HG03064 (cell line): ENCODE data around the gene ACAT1.
"Not testable (repeated sequence)": the region's sequence is repeated elsewhere in the genome, so short reads cannot be mapped to it uniquely, and the experiment has no call there.

Experiments
- ATAC-seq: cut with Tn5 transposase; IDR thresholded peaks from one replicate; pipeline ENCODE4 v1.9.1; 2021; ENCODE audit warnings: low read depth; ENCODE audit not compliant: unreplicated experiment

ACAT1 gene

DNA sequence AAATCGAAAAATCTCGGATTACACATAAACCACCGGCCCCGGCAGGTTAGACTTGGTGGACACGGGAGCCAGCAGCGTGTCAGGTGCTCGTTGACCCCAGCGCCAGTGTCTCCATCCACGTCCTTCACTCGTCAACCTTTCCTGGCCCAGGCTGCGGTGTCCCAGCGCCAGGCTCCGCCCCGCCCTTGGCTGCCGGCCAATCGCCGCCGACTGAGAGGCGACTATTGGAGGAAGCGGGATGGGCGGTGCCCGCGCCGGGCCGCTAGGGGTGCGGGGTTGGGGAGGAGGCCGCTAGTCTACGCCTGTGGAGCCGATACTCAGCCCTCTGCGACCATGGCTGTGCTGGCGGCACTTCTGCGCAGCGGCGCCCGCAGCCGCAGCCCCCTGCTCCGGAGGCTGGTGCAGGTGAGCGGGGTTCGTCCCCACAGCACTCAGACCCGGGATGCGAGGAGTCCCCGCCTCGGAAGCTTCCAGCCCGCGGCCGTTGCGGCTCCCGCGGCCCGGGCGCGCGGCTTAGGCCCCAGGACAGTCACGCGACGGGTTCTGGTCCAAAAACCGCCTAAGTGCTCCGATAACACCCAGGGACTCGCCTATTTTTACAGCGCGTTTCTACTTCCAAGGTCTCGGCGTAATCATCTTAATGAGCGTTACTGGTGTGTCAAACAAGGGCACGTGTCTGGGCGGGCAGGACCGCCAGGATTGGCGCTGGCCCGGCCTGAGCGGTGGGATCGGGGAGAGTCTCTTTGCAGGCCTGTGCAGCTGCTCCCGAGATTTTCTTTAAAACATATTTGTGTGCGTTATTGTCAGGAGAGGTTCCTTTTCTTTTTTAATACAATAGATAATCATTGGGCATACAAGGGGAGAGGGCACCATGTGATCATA is at the start of gene ACAT1:
TSS of gene ACAT1 (plus strand) at position 294 of the 882 bp plus-strand sequence. CDS start at position 334, 40 bp downstream.
- ATAC-seq: peak; percentile 95

DNA sequence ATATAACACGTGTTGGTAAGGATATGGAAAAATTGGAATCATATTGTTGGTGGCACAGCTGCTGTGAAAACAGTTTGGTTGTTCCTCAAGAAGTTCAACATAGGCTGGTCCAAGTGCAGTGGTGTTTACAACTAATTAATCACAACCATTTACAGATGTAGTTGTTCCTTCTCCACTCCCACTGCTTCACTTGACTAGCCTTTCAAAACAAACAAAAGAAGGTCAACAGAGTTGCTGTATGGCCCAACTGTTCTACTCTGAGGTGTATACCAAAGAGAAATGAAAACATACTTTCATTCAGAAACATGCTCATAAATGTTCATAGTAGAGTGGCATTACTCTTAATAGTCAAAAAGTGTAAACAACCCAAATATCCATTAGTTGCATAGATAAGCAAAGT is 36.6 kb upstream of the ACAT1 start:
- ATAC-seq: no peak

DNA sequence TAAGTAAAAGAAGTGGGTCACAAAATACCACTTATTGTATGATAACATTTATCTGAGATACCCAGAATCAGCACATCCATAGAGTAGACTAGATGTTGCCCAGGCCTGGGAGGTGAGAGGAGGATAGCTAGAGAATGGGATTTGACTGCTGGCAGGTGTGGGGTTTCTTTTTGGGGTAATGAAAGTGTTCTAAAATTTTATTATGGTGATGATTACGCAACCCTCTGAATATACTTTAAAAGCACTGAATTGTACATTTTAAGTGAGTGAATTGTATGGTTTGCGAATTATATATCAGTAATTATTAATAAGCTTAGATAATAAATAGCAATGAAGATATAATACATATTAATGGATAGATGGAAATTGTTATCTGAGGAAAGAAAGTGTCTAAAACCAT is 35.7 kb upstream of the ACAT1 start:
- ATAC-seq: no peak

DNA sequence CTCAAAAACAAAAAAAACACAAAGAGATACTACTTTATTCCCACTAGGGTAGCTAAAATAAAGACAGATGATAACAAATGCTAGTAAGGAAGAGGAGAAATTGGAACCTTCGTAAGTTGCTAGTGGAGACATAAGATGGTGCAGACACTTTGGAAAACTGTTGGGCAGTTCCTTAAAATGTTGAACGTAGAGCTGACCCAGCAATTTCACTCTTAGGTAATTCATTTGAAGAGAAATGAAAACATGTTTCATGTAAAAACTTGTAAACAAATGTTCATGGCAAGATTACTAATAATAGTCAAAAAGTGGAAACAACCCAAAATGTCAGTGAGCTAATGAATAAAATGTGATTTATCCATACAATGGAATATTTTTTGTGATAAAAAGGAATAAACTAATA is 29.2 kb upstream of the ACAT1 start:
- no peak for ATAC-seq

DNA sequence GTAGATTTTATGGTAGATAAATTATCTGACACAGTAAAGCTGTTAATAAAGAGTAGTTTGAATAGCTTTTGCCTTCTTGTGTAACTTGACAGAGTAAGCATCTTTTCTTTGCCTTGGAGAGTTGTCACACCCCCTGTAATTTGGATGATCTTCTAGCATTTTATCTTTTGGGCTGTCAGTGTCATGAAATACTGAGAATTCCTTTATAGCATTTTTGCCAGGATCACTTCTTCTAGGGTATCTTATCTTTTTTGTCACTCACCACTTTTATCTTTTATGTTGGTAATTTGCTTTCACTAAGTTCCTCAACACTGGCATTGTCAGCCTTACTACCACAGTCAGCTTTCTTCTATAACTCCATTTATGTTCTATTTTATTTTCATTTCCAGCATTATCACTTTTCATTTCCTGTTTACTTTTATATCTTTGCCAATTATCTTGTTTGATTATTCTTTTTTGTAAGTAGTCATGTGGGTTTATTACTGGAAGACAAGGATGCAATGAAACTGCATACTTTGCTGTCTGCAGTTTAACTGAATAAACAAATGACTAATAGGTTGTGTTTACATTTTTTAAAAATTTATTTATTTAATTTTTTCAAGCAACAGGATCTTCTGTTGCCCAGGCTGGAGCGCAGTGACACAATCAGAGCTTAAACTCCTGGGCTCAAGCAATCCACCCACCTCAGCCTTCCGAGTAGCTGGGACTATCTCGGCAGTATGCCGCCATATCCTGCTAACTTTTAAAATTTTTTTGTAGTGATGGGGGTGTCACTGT is 28.1 kb upstream of the ACAT1 start:
- ATAC-seq: no peak

DNA sequence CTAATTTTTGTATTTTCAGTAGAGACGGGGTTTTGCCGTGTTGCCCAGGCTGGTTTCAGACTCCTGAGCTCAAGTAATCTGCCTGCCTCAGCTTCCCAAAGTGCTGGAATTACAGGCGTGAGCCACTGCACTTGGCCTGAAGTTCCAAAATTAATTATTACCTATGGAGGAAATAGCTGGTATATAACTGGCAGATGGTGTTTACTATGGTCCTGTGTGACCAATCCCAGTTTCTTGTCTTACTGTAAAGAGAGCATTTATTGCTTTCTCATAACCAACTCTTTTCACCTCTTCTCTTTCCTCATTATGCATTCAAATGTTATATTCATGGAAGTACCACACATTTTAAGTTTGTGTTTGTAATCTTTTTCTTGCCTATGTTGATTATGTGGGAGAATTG is 24.2 kb upstream of the ACAT1 start:
- no peak for ATAC-seq

DNA sequence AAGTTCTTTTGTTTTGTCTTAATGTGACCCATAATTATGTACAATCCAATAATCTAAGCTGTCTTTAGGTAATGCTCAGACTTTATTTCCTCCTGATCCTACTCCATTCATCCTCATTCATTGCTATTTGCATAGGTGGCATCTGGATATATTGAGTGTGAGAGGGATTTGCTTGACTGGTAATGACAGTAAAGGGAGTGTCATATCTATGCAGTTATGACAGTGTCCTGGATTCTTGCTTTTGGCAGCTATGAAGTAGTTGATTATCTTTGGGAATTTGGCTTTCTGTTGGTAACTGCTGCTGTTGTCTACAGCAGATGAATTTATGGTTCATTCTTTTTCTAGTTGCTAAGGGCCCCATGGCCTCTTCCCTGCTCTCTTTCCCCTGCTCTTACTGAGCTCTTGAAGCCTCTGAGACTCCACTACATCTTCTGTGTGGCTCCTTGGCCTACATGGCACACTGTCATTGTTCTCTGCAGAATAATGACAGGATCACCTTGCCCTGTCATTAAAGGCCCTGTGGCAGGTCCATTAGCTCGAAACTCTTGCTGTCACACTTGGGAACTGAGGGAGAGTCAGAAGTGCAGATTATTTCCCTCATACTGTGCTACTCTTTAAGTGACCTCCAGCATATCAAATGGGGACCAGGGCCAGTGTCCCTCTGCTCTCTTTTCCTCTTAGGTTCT is 20.1 kb upstream of the ACAT1 start:
- ATAC-seq: no peak

DNA sequence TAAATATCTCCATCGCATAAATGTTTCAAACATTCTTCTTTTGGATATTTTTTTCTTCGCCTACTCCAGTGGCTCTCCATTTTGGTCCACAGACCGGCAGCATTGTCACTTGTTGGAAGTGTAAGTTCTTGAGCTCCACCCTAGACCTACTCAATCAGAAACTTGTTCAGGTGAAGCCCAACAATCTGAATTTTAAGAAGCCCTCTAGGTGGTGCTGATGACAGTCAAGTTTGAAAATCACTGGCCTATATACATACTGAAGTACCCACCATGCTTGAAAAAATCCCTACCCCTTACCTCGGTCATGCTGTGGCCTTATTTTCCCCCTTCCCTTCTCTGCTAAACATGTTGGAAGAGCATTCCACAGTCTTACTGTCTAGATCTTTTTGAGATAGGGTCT is 10.2 kb upstream of the ACAT1 start:
- no peak for ATAC-seq

DNA sequence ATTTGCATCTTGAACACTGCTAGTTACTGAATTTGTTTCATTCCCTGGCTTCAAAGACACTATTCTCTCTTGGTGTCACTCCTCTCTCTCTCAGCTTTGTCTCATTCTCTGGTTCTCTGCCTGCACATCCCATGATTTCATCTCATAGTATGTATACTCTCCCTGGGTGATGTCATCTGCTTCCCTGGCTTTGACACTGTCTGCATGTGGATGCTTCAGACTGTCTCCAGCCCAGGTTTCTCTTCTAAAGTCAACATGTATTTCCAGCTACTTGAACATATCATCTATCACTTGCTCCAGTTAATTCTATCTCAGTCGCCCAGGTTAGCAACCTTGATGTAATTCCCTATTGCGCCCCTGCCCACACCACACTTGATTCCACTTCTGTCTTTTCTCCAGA is 9.3 kb upstream of the ACAT1 start:
- ATAC-seq: no peak

DNA sequence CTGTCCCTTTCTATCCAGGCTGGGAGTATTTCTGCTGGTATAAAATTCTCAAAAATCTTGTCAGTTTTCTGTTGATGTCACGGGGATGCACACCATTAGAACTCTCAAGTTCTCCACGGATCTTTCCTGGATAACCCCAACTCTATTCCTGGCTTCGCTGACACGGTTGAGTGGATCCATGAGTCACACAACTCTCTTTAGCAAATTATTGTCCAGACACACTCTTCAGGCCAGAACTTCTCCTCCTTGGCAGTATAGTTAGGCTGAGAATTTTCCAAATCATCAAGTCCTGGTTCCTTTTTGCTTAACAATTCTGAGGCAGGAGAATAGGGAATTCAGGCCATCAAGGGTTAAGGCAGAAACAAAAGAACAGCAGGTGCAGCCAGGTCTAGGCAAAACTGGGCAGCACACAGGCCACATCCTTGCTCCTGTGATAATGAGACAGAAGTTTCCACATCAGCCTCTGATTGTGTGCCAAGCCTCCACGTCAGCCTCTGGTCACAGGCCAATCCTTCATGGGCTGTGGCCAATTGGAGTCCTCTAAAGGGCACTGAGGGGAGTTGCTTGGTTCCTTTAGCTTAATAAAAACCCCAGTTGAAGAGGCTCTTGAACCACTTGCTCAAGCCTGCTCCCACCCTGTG is 5.7 kb upstream of the ACAT1 start:
- ATAC-seq: no peak

DNA sequence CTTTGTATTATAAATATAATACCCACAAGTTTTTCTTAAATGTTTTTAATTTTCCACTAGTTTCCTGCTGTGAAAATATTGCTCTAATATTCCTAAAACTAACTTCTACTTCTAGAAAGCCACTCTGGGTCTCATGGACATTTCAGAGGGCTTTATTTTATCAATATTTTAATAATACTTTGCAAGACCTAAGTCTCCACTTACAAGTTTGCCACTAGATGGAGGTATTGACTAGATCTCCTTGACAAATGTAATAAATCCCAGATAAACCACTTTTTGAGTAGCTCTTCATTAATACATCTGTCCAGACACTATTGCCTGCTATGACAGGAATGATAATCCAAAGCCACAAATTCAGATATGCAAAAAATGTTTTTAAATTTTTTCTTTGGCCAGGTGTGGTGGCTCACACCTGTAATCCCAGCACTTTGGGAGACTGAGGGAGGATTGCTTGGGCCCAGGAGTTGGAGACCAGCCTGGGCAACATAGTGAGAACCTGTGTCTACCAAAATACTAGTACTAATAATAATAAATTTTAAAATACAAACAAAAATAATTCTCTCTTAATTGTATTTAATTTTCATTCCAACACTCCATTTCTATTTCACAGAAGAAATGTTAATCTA is 3.5 kb upstream of the ACAT1 start:
- no peak for ATAC-seq

DNA sequence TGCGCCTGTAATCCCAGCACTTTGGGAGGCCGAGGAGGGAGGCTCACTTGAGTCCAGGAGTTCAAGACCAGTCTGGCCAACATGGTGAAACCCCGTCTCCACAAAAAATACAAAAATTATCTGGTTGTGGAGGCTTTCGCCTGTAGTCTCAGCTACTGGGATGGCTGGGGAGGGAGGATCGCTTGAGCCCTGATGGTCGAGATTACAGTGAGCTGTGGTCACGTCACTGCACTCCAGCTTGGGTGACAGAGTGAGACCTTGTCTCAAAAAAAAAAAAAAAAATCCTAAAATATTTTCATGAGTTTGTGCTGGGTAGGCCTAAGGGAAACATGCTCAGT is 462 bp upstream of the ACAT1 start:
- ATAC-seq: peak; percentile 7

DNA sequence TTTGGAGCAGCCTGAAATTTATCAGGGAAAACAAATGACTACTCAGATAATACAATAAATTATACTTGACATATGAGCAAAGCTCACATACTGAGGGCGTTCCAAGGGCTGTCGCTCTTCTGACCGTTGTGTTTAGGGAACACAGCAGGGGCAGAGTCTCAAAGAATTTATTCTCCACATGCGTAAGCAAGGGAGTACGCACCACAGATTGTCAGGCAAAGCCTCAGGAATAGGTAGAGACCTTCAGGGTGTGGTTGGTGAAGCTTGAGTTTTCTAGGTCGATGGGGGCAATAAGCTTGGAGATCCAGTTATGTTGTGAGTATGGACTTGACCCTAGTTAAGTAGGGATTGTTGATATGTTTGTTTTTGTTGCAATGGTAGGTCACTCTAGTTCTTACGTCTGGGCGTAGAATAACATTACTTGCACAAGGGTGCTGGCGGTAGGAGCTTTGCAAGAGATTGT is 830 bp downstream of the ACAT1 start:
- ATAC-seq: no peak

DNA sequence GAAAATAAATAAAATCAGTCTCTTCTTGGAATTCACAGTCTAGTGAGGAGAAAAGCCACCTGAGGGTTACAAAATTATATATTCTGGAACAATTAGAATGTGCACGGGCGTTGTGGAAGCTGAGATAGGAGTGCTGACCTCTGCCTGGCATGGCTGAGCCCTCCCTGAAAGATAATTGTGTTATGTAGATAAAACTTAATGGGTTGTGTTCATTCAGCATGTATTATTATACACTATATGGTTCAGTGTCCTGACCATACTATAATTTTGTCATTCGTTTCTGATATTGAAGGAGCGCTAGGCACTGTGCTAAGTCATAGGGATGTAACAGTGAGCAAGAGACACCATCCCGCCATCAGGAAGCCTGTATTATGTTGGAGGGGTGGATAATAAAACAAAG is 3.7 kb downstream of the ACAT1 start:
- no peak for ATAC-seq

DNA sequence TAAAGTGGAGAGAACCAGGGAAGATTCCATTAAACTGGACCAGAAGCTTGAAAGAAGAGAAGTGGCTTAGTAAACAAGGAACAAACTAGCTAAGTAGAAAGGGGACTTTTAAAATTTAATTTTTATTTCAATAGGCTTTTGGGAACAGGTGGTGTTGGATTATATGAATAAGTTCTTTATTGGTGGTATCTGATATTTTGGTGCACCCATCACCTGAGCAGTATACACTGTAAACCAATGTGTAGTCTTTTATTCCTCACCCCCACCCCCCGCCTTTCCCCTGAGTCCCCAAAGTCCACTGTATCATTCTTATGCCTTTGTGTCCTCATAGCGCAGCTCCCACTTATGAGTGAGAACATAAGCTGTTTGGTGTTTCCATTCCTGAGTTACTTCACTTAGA is 7.4 kb downstream of the ACAT1 start:
- ATAC-seq: no peak

DNA sequence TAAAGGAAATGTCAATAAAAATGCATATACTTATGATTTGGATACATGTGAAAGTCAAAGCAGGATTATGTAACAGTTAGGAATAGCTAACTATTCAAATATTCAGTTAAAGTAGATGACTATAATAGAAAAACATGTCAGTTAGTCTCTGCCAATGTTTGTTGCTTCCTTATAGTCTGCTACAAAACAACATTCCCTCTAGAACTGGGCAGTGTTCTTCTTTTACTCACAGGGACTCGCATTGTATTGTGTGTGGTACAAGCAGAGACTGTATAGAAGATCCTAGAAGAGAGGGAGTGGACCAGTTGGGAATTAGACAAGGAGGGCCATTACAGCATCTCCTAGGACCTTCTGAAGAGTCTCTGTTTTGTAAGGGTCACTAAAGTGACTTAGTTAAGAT is 10.6 kb downstream of the ACAT1 start:
- no peak for ATAC-seq

DNA sequence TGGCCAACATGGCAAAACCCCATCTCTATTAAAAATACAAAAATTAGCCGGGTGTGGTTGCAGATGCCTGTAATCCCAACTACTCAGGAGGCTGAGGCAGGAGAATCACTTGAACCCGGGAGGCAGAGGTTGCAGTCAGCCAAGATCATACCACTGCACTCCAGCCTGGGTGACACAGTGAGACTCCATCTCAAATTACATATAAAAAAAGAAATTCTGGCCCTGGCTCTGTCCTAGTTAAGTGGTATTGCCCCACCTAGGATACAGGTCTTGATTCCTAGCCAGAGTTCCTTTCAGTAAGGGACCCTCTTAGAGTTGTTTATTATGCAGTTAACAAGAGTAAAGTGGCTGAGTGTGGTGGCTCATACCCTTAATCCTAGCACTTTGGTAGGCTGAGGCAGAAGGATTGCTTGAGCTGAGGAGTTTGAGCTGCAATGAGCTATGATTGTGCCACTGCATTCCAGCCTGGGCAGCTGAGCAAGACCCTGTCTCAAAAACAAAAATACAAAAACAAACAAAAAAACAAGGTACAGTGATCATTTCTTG is 11.7 kb downstream of the ACAT1 start:
- not testable (repeated sequence) for ATAC-seq

DNA sequence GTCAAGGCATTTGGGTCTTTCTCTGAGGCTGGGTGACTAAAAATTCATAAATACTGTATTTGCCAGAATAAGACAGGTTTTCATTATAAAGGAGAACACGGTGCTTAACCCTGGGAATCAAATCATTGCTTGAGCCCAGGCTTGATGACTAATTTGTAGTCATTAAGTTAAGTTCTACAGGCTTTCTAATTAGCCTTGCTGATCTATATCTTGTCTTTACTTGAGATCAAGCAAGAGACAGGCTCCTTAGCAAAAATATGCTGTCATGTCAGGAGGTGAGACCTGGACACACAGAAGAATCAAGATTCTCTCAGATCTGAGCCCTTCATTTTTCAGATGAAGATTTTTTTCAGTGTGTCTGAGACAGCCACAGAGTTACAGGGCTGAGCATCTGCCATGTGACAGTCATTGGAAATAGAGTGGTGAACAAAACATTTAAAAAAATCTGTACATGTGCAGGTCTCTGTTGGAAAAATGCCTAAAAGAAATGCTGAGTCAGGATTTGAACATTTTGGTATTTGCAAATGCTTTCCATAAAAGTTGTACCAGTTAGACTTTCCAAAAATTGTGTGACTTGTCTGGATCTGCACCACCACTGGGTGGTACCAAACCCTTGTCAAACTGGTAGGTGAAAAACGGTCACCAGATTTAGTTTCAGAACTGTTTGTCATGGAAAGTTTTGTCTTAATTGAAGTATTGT is 14.6 kb downstream of the ACAT1 start:
- ATAC-seq: no peak

DNA sequence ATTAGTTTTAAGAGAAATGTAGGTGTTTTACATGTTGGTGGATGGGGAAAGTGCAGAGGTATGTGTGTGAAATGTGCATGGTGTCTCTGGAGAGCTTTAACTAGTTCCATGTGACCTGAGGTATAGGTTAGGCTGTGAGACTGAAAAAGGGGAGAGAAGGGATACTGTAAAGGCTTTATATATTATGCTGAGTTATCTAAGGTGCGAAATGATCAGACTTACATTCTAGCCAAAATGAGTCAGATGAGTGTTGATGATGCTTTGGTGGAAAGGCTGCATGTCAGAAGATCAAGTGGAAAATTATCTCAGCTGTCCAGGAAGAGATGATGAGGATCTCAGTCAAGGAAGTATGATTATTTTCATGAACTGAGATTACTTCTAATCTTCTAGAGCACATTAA is 15.8 kb downstream of the ACAT1 start:
- no peak for ATAC-seq
